SK-N-MC (cell line): ENCODE data around the gene TNPO1.

Experiments used
- EZH2 ChIP-seq: fragments of 200-600 bp; sonication (generic); IDR thresholded peaks from one replicate; pipeline ENCODE4 v1.6.1; 2017; ENCODE audit warnings: antibody characterized with exemption
- FOXP2 ChIP-seq: optimal IDR thresholded peaks from 2 replicates; pipeline ENCODE3; 2011; ENCODE audit warnings: mild to moderate bottlenecking, moderate library complexity; ENCODE audit not compliant: insufficient read depth; ENCODE audit errors: extremely low read length, control extremely low read depth
- POLR2AphosphoS5 ChIP-seq: IDR thresholded peaks from 2 replicates; pipeline ENCODE4 v1.6.1; 2012; ENCODE audit warnings: mild to moderate bottlenecking, low read depth, low read length, borderline replicate concordance

GRCh38 chr5:72955768-72956323, 139.4 kb downstream of the TNPO1 start, which contains the start of gene FCHO2:
- TF ChIP-seq EZH2 (no peak), POLR2AphosphoS5 (peak; percentile 63; the same call in 1 of the 2 replicates), FOXP2 (peak; percentile 16)
